CD14-positive monocyte (primary cell): ENCODE results near the gene ACTRT2. TPM values are rescaled to one million over a fixed set of nuclear protein-coding genes. Genes with fewer than 3 reads are reported as not detected.

Experiments used
- DNase-seq, 3 donors: peaks; one replicate each; pipeline ENCODE4 v3.0.0-alpha.2; 2011 to 2022
- H2AFZ ChIP-seq: 2 replicates; pipeline ENCODE4 v1.6.0; 2012; ENCODE audit warnings: mild to moderate bottlenecking, low read depth, low read length, inconsistent platforms; ENCODE audit not compliant: insufficient read depth, poor library complexity, severe bottlenecking
- H3K27ac ChIP-seq, 2 donors: 1 replicate in 1 of 2; 2 replicates in 1 of 2; pipeline ENCODE4 v1.5.1; 2012 to 2013; ENCODE audit warnings: low read length in 2 of 2, control low read depth in 1 of 2, inconsistent platforms in 1 of 2, low read depth in 1 of 2, mild to moderate bottlenecking in 1 of 2
- H3K27me3 ChIP-seq, 2 donors: one replicate each; pipeline versions ENCODE4 v1.6.0 to v1.6.1; 2011 to 2013; ENCODE audit warnings: low read length in 2 of 2; ENCODE audit not compliant: control insufficient read depth in 2 of 2, insufficient read depth in 2 of 2
- H3K36me3 ChIP-seq, 2 donors: replicated peaks in 1 of 2; 1 replicate in 1 of 2; 2 replicates in 1 of 2; pipeline versions ENCODE4 v1.5.1 to v1.6.1; 2012 to 2013; ENCODE audit warnings: low read length in 2 of 2, control low read depth in 1 of 2, inconsistent platforms in 1 of 2, mild to moderate bottlenecking in 1 of 2; ENCODE audit not compliant: insufficient read depth in 2 of 2, control insufficient read depth in 1 of 2
- H3K4me1 ChIP-seq, 2 donors: 1 replicate in 1 of 2; 2 replicates in 1 of 2; pipeline versions ENCODE4 v1.5.1 to v1.6.1; 2012 to 2013; ENCODE audit warnings: low read length in 2 of 2, control low read depth in 1 of 2, inconsistent platforms in 1 of 2, mild to moderate bottlenecking in 1 of 2, moderate library complexity in 1 of 2; ENCODE audit not compliant: insufficient read depth in 2 of 2, control insufficient read depth in 1 of 2
- H3K4me2 ChIP-seq: replicated peaks from 2 replicates; pipeline ENCODE3; 2012; ENCODE audit warnings: low read length, moderate library complexity, mild to moderate bottlenecking; ENCODE audit not compliant: poor library complexity, severe bottlenecking; ENCODE audit errors: extremely low read depth
- H3K4me3 ChIP-seq, 3 experiments: fragments of 200-600 bp in 1 of 3; sonication (generic) in 1 of 3; replicated peaks in 1 of 3; 1 replicate in 2 of 3; 2 replicates in 1 of 3; pipeline ENCODE4 v1.5.1; 2011 to 2013; ENCODE audit warnings: low read length in 3 of 3, mild to moderate bottlenecking in 3 of 3, control low read depth in 2 of 3, low read depth in 2 of 3, inconsistent platforms in 1 of 3, moderate library complexity in 1 of 3
- H3K79me2 ChIP-seq: 2 replicates; pipeline ENCODE4 v1.6.0; 2012; ENCODE audit warnings: mild to moderate bottlenecking, control low read depth, inconsistent platforms, low read length, moderate library complexity; ENCODE audit not compliant: insufficient read depth
- H3K9ac ChIP-seq: 2 replicates; pipeline ENCODE4 v1.6.0; 2017; ENCODE audit warnings: low read length, mild to moderate bottlenecking; ENCODE audit not compliant: insufficient read depth, poor library complexity, severe bottlenecking
- H3K9me3 ChIP-seq, 2 donors: replicated peaks in 1 of 2; 1 replicate in 1 of 2; 2 replicates in 1 of 2; pipeline versions ENCODE4 v1.5.1 to v1.6.1; 2012 to 2013; ENCODE audit warnings: low read length in 2 of 2, control low read depth in 1 of 2; ENCODE audit not compliant: control insufficient read depth in 1 of 2, insufficient read depth in 1 of 2
- H4K20me1 ChIP-seq: 2 replicates; pipeline ENCODE4 v1.6.0; 2012; ENCODE audit warnings: mild to moderate bottlenecking, low read length, control low read depth, moderate library complexity; ENCODE audit not compliant: insufficient read depth
- H3K27ac Mint-ChIP-seq, 7 donors: one replicate each; pipeline ENCODE4 v1.8.0; 2020; ENCODE audit warnings: mild to moderate bottlenecking in 7 of 7, mixed read lengths in 7 of 7, moderate library complexity in 6 of 7, inconsistent platforms in 2 of 7
- H3K27me3 Mint-ChIP-seq, 3 donors: one replicate each; pipeline ENCODE4 v1.8.0; 2021 to 2022; ENCODE audit warnings: low read depth in 3 of 3, mild to moderate bottlenecking in 3 of 3, mixed read lengths in 3 of 3, moderate library complexity in 3 of 3, inconsistent platforms in 1 of 3
- H3K36me3 Mint-ChIP-seq, 2 donors: one replicate each; pipeline ENCODE4 v1.8.0; 2020; ENCODE audit warnings: mixed read lengths in 2 of 2, inconsistent platforms in 1 of 2, mild to moderate bottlenecking in 1 of 2
- H3K4me1 Mint-ChIP-seq: one replicate; pipeline ENCODE4 v1.8.0; 2020; ENCODE audit warnings: mild to moderate bottlenecking, mixed read lengths
- H3K4me3 Mint-ChIP-seq, 2 donors: one replicate each; pipeline ENCODE4 v1.8.0; 2020; ENCODE audit warnings: mild to moderate bottlenecking in 2 of 2, mixed read lengths in 2 of 2, moderate library complexity in 1 of 2
- H3K9me3 Mint-ChIP-seq, 7 donors: one replicate each; pipeline ENCODE4 v1.8.0; 2020 to 2022; ENCODE audit warnings: mixed read lengths in 7 of 7, mild to moderate bottlenecking in 6 of 7, moderate library complexity in 6 of 7, inconsistent platforms in 2 of 7
- CTCF ChIP-seq: fragments of 200-600 bp; IDR thresholded peaks from one replicate; pipeline ENCODE4 v1.8.0; 2022; ENCODE audit warnings: antibody characterized with exemption, mild to moderate bottlenecking
- WGBS: methylation state at CpG from one replicate; pipeline ENCODE4 v1.1.5; 2013; ENCODE audit warnings: missing lambda C conversion rate; ENCODE audit not compliant: insufficient coverage; 5-methylcytosine and 5-hydroxymethylcytosine counted together
- intact Hi-C, 2 donors: fragments of 100-400 bp; cut with micrococcal nuclease; formaldehyde crosslinking; loops; one replicate each; pipeline versions ENCODE4 v1.15.0 to v1.15.1; 2023
- polyA plus RNA-seq, 3 donors: library from polyadenylated mRNA; depleted of rRNA in 1 of 3; unstranded in 2 of 3; stranded (reverse) in 1 of 3; fragments of 300-500 nt in 2 of 3; fragments of >200 nt in 1 of 3; fragmentation: Illumina TruSeq in 2 of 3; gene quantifications; 1 replicate in 2 of 3; 2 replicates in 1 of 3; pipeline ENCODE4 v1.2.3, GENCODE V29; 2012 to 2021

The ACTRT2 gene
- polyA plus RNA-seq, 3 donors = not detected

- Histone ChIP-seq H3K36me3 (no peaks in the 10 kb centered on the region), H3K79me2 (no peaks in the 10 kb centered on the region), H3K27me3 (peaks cover 5 to 28% of the 10 kb centered on the region in 2 donors), H3K4me1 (peaks cover 0 to 6% of the 10 kb centered on the region in 2 donors), H3K4me3 (no peak overlapping the region), H3K4me2 (no peak overlapping the region), H4K20me1 (no peaks in the 10 kb centered on the region), H3K27ac (no peak overlapping the region), H3K9me3 (no peaks in the 10 kb centered on the region), H2AFZ (no peak overlapping the region), H3K9ac (no peak overlapping the region)
- DNase-seq = no peak
- H3K27me3 Mint-ChIP-seq = peaks cover 26 to 44% (median 27%) of the 10 kb centered on the region in 3 donors
- no peak for TF ChIP-seq CTCF
- intact Hi-C loops = no loop called here
- peaks cover 0 to 3% (median 2%) of the 10 kb centered on the region in 7 donors for H3K9me3 Mint-ChIP-seq
- no peak overlapping the region for H3K27ac Mint-ChIP-seq
- WGBS = 97% methylated on average over 6 of the region's 9 CpGs
- H3K36me3 Mint-ChIP-seq = peaks cover 0 to 2% of the 10 kb centered on the region in 2 donors
- H3K4me3 Mint-ChIP-seq = no peak overlapping the region
- H3K4me1 Mint-ChIP-seq = peaks cover 3% of the 10 kb centered on the region
These were observed 43.6 kb downstream of the ACTRT2 start for GRCh38 chr1:3064901-3065300.

- H3K79me2 ChIP-seq = no peaks in the 10 kb centered on the region
- no peak overlapping the region for H3K9ac ChIP-seq
- Mint-ChIP-seq H3K36me3 (peaks cover 0 to 2% of the 10 kb centered on the region in 2 donors), H3K9me3 (peaks cover 0 to 3% (median 2%) of the 10 kb centered on the region in 7 donors), H3K4me1 (peaks cover 3% of the 10 kb centered on the region), H3K4me3 (no peak overlapping the region), H3K27ac (no peak overlapping the region), H3K27me3 (peaks cover 25 to 45% (median 26%) of the 10 kb centered on the region in 3 donors)
- peaks cover 0 to 6% of the 10 kb centered on the region in 2 donors for H3K4me1 ChIP-seq
- peaks cover 5 to 28% of the 10 kb centered on the region in 2 donors for H3K27me3 ChIP-seq
- intact Hi-C loops = no loop called here
- H4K20me1 ChIP-seq = no peaks in the 10 kb centered on the region
- H3K36me3 ChIP-seq = no peaks in the 10 kb centered on the region
- H3K4me2 ChIP-seq = no peak overlapping the region
- no peak overlapping the region for H3K27ac ChIP-seq
- DNase-seq = no peak
- WGBS = 95% methylated on average over 8 of the region's 8 CpGs
- no peak overlapping the region for H2AFZ ChIP-seq
- H3K4me3 ChIP-seq = no peak overlapping the region
- H3K9me3 ChIP-seq = no peaks in the 10 kb centered on the region
- TF ChIP-seq CTCF = no peak
These were observed 44.1 kb downstream of the ACTRT2 start for GRCh38 chr1:3065396-3065795.
